GM23338 (cell line): ENCODE data around the gene PPIP5K2. TPM values are rescaled to one million over a fixed set of nuclear protein-coding genes. Genes with fewer than 3 reads are reported as not detected.

Experiments
- ATAC-seq: fragments of 200-7000 bp; cut with Tn5 transposase; 3 replicates; pipeline ENCODE4 v1.9.1; 2020
- DNase-seq: peaks from one replicate; pipeline ENCODE4 v3.0.0-alpha.2; 2015; ENCODE audit warnings: low spot score
- H2AFZ ChIP-seq: fragments of 200-600 bp; sonication (generic); 2 replicates; pipeline ENCODE4 v1.8.0; 2016; ENCODE audit warnings: antibody characterized with exemption, mild to moderate bottlenecking, moderate library complexity
- H3F3A ChIP-seq: fragments of 200-600 bp; sonication (generic); replicated peaks from 2 replicates; pipeline ENCODE4 v1.8.0; 2017; ENCODE audit warnings: antibody characterized with exemption, mixed run types, low read depth
- H3K27ac ChIP-seq: fragments of 200-600 bp; sonication (generic); 2 replicates; pipeline ENCODE4 v1.6.1; 2016; ENCODE audit warnings: low read depth
- H3K27me3 ChIP-seq: fragments of 200-600 bp; sonication (generic); 2 replicates; pipeline ENCODE4 v1.8.0; 2016; ENCODE audit warnings: mild to moderate bottlenecking, mixed run types, moderate library complexity; ENCODE audit not compliant: insufficient read depth
- H3K36me3 ChIP-seq: fragments of 200-600 bp; sonication (generic); 2 replicates; pipeline ENCODE4 v1.8.0; 2016; ENCODE audit warnings: mild to moderate bottlenecking; ENCODE audit not compliant: insufficient read depth
- H3K4me1 ChIP-seq: fragments of 200-600 bp; sonication (generic); 2 replicates; pipeline ENCODE4 v1.8.0; 2016; ENCODE audit warnings: mild to moderate bottlenecking, moderate library complexity; ENCODE audit not compliant: insufficient read depth
- H3K4me2 ChIP-seq: fragments of 200-600 bp; sonication (generic); 2 replicates; pipeline ENCODE4 v1.7.1; 2017; ENCODE audit warnings: mixed run types
- H3K4me3 ChIP-seq: fragments of 200-600 bp; sonication (generic); 2 replicates; pipeline ENCODE4 v1.6.1; 2016; ENCODE audit warnings: mixed run types
- H3K79me2 ChIP-seq: fragments of 200-600 bp; sonication (generic); replicated peaks from 2 replicates; pipeline ENCODE4 v1.8.0; 2017; ENCODE audit warnings: mild to moderate bottlenecking; ENCODE audit not compliant: insufficient read depth
- H3K9me2 ChIP-seq: fragments of 200-600 bp; sonication (generic); 2 replicates; pipeline ENCODE4 v1.8.0; 2017; ENCODE audit not compliant: insufficient read depth
- H4K20me1 ChIP-seq: fragments of 200-600 bp; sonication (generic); replicated peaks from 2 replicates; pipeline ENCODE4 v1.8.0; 2017; ENCODE audit warnings: mild to moderate bottlenecking; ENCODE audit not compliant: insufficient read depth
- H3K27ac Mint-ChIP-seq: 2 replicates; pipeline ENCODE4 v1.8.0; 2020; ENCODE audit warnings: inconsistent platforms, mild to moderate bottlenecking, moderate library complexity, mixed read lengths
- H3K27me3 Mint-ChIP-seq: 3 replicates; pipeline ENCODE4 v1.8.0; 2022; ENCODE audit warnings: low read depth, mild to moderate bottlenecking, moderate library complexity, mixed read lengths, inconsistent platforms; ENCODE audit not compliant: insufficient read depth, poor library complexity
- H3K36me3 Mint-ChIP-seq: 3 replicates; pipeline ENCODE4 v1.8.0; 2021; ENCODE audit warnings: low read depth, mild to moderate bottlenecking, inconsistent platforms, moderate library complexity, mixed read lengths
- H3K4me1 Mint-ChIP-seq: 3 replicates; pipeline ENCODE4 v1.8.0; 2020; ENCODE audit warnings: mild to moderate bottlenecking, inconsistent platforms, mixed read lengths
- H3K4me3 Mint-ChIP-seq: 3 replicates; pipeline ENCODE4 v1.8.0; 2021; ENCODE audit warnings: moderate library complexity, mild to moderate bottlenecking, inconsistent platforms, mixed read lengths
- H3K9me3 Mint-ChIP-seq: 3 replicates; pipeline ENCODE4 v1.8.0; 2020; ENCODE audit warnings: moderate library complexity, mild to moderate bottlenecking, inconsistent platforms, mixed read lengths
- CREB1 ChIP-seq: fragments of 250-450 bp; sonication (Bioruptor Pico); IDR thresholded peaks from 2 replicates; pipeline ENCODE4 v1.5.0; 2020; ENCODE audit warnings: low read depth, mild to moderate bottlenecking, moderate library complexity
- EZH2 ChIP-seq: fragments of 200-600 bp; sonication (generic); IDR thresholded peaks from one replicate; pipeline ENCODE4 v1.8.0; 2017; ENCODE audit warnings: antibody characterized with exemption, mild to moderate bottlenecking, low read depth; ENCODE audit not compliant: unreplicated experiment
- EZH2phosphoT487 ChIP-seq: fragments of 200-600 bp; sonication (generic); IDR thresholded peaks from one replicate; pipeline ENCODE4 v1.8.1; 2018; ENCODE audit warnings: antibody characterized with exemption; ENCODE audit not compliant: unreplicated experiment
- JUNB ChIP-seq: IDR thresholded peaks from one replicate; pipeline ENCODE4 v1.6.1; 2016; ENCODE audit warnings: antibody characterized with exemption; ENCODE audit not compliant: unreplicated experiment
- POLR2AphosphoS5 ChIP-seq: IDR thresholded peaks from 2 replicates; pipeline ENCODE4 v1.6.1; 2016; ENCODE audit warnings: antibody characterized with exemption, low read depth
- STAT1 ChIP-seq: IDR thresholded peaks from one replicate; pipeline ENCODE4 v1.6.1; 2016; ENCODE audit warnings: antibody characterized with exemption; ENCODE audit not compliant: unreplicated experiment
- ZNF114 ChIP-seq: fragments of 250-450 bp; sonication (Bioruptor Pico); IDR thresholded peaks from 2 replicates; pipeline ENCODE4 v1.5.0; 2020; ENCODE audit warnings: mild to moderate bottlenecking, moderate library complexity
- ZNF331 ChIP-seq: fragments of 250-450 bp; sonication (Bioruptor Pico); IDR thresholded peaks from 2 replicates; pipeline ENCODE4 v1.5.0; 2020; ENCODE audit warnings: low read depth, mild to moderate bottlenecking, moderate library complexity
- ZNF462 ChIP-seq: fragments of 250-450 bp; sonication (Bioruptor Pico); IDR thresholded peaks from 2 replicates; pipeline ENCODE4 v1.5.0; 2020; ENCODE audit warnings: mild to moderate bottlenecking, moderate library complexity
- polyA plus RNA-seq: library from polyadenylated mRNA; unstranded; fragments of >200 nt; fragmentation: Nextera tagmentation; extraction: Ambion mirVana; gene quantifications from 2 replicates; pipeline ENCODE4 v1.2.1, GENCODE V29; 2016
- total RNA-seq: library from RNA; depleted of rRNA; stranded (reverse); fragments of >200 nt; shearing (Covaris generic); gene quantifications from 2 replicates; pipeline ENCODE4 v1.2.3, GENCODE V29; 2014
- TF ChIP-seq, protein P1 (sequence below), 2 experiments: fragments of 200-600 bp in 1 of 2; sonication (generic) in 1 of 2; conservative IDR thresholded peaks; 2 replicates each; pipeline versions ENCODE4 v1.5.1 to v1.6.1; 2016 to 2017; ENCODE audit warnings: antibody characterized with exemption in 2 of 2, low read depth in 2 of 2, mild to moderate bottlenecking in 2 of 2, moderate library complexity in 1 of 2
- TF ChIP-seq, protein P2 (sequence below): IDR thresholded peaks from one replicate; pipeline ENCODE4 v1.6.1; 2018; ENCODE audit warnings: antibody characterized with exemption; ENCODE audit not compliant: unreplicated experiment

Gene PPIP5K2
- total and polyA plus RNA-seq, 2 experiments from 2014 or later: 41.7 to 45.4 TPM

DNA sequence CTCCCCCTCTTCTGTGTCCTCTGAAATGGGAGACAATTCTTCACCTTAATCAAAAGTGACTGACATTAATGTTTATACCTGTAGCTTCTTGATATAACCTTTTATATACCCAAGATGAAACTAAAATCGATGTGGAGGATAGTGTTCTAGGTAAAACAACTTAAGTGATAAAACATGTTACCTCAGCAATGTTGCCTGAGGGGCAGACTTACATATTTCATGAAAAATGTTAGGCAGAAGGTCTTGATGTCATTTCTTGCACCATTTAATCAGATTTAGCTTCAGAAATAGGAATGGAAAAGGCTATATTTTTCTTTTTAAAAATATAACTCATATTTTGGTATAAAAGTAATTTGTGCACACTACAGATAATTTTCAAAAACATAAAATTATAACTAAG is 115.8 kb downstream of the PPIP5K2 start:
- no peaks in the 10 kb centered on the region for H3K27me3 Mint-ChIP-seq
- Histone ChIP-seq H3K4me1 (no peaks in the 10 kb centered on the region), H2AFZ (no peak overlapping the region), H3K79me2 (no peaks in the 10 kb centered on the region), H3K27ac (no peak overlapping the region), H4K20me1 (no peaks in the 10 kb centered on the region), H3K27me3 (no peaks in the 10 kb centered on the region), H3K36me3 (no peaks in the 10 kb centered on the region), H3K4me2 (no peak overlapping the region), H3K9me2 (no peaks in the 10 kb centered on the region), H3F3A (no peaks in the 10 kb centered on the region), H3K4me3 (no peak overlapping the region)
- peaks cover 5% of the 10 kb centered on the region; the same call in 1 of the 3 replicates for H3K36me3 Mint-ChIP-seq
- DNase-seq: no peak
- no peaks in the 10 kb centered on the region for H3K4me1 Mint-ChIP-seq
- TF ChIP-seq POLR2AphosphoS5 (no peak), ZNF114 (no peak), EZH2phosphoT487 (no peak), JUNB (no peak), STAT1 (no peak)
- TF ChIP-seq, protein P1, sequence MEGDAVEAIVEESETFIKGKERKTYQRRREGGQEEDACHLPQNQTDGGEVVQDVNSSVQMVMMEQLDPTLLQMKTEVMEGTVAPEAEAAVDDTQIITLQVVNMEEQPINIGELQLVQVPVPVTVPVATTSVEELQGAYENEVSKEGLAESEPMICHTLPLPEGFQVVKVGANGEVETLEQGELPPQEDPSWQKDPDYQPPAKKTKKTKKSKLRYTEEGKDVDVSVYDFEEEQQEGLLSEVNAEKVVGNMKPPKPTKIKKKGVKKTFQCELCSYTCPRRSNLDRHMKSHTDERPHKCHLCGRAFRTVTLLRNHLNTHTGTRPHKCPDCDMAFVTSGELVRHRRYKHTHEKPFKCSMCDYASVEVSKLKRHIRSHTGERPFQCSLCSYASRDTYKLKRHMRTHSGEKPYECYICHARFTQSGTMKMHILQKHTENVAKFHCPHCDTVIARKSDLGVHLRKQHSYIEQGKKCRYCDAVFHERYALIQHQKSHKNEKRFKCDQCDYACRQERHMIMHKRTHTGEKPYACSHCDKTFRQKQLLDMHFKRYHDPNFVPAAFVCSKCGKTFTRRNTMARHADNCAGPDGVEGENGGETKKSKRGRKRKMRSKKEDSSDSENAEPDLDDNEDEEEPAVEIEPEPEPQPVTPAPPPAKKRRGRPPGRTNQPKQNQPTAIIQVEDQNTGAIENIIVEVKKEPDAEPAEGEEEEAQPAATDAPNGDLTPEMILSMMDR (conservative IDR thresholded peaks at IDR 0.05; ENCODE audit: low read depth in 2 of 2): no peak
- ATAC-seq: no peak
- H3K4me3 Mint-ChIP-seq: no peak overlapping the region
- no peak overlapping the region for H3K27ac Mint-ChIP-seq
- peaks cover 12% of the 10 kb centered on the region; the same call in 2 of the 3 replicates for H3K9me3 Mint-ChIP-seq

- DNase-seq (no peak), ATAC-seq (no peak)
- H3K4me3 Mint-ChIP-seq: no peak overlapping the region
- H3K4me3 ChIP-seq: no peak overlapping the region
- H3K27me3 Mint-ChIP-seq: no peaks in the 10 kb centered on the region
- no peaks in the 10 kb centered on the region for H3K4me1 Mint-ChIP-seq
- H3K27ac Mint-ChIP-seq: no peak overlapping the region
- H3K27me3 ChIP-seq: no peaks in the 10 kb centered on the region
- H3K36me3 Mint-ChIP-seq: peaks cover 5% of the 10 kb centered on the region; the same call in 1 of the 3 replicates
- H3K79me2 ChIP-seq: no peaks in the 10 kb centered on the region
- no peaks in the 10 kb centered on the region for H4K20me1 ChIP-seq
- H3F3A ChIP-seq: no peaks in the 10 kb centered on the region
- no peak overlapping the region for H3K27ac ChIP-seq
- H3K4me1 ChIP-seq: no peaks in the 10 kb centered on the region
- peaks cover 14% of the 10 kb centered on the region; the same call in 2 of the 3 replicates for H3K9me3 Mint-ChIP-seq
- no peak overlapping the region for H3K4me2 ChIP-seq
- no peak overlapping the region for H2AFZ ChIP-seq
- no peaks in the 10 kb centered on the region for H3K9me2 ChIP-seq
- H3K36me3 ChIP-seq: no peaks in the 10 kb centered on the region
- TF ChIP-seq CREB1 (CRISPR knock-in tag) (no peak), ZNF331 (no peak), POLR2AphosphoS5 (no peak), ZNF462 (CRISPR knock-in tag) (no peak), EZH2 (no peak), STAT1 (no peak)
- TF ChIP-seq, protein P2, sequence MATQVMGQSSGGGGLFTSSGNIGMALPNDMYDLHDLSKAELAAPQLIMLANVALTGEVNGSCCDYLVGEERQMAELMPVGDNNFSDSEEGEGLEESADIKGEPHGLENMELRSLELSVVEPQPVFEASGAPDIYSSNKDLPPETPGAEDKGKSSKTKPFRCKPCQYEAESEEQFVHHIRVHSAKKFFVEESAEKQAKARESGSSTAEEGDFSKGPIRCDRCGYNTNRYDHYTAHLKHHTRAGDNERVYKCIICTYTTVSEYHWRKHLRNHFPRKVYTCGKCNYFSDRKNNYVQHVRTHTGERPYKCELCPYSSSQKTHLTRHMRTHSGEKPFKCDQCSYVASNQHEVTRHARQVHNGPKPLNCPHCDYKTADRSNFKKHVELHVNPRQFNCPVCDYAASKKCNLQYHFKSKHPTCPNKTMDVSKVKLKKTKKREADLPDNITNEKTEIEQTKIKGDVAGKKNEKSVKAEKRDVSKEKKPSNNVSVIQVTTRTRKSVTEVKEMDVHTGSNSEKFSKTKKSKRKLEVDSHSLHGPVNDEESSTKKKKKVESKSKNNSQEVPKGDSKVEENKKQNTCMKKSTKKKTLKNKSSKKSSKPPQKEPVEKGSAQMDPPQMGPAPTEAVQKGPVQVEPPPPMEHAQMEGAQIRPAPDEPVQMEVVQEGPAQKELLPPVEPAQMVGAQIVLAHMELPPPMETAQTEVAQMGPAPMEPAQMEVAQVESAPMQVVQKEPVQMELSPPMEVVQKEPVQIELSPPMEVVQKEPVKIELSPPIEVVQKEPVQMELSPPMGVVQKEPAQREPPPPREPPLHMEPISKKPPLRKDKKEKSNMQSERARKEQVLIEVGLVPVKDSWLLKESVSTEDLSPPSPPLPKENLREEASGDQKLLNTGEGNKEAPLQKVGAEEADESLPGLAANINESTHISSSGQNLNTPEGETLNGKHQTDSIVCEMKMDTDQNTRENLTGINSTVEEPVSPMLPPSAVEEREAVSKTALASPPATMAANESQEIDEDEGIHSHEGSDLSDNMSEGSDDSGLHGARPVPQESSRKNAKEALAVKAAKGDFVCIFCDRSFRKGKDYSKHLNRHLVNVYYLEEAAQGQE: no peak
These were observed 117.7 kb downstream of the PPIP5K2 start for GRCh38 chr5:103237778-103238177.
